Immature natural killer cell (primary cell): ENCODE measurements around the gene ITPK1. TPM values are rescaled to one million over a fixed set of nuclear protein-coding genes. Genes with fewer than 3 reads are reported as not detected.
A peak's percentile ranks its signal among the peaks of the same experiment; 100 is the strongest.

ENCODE experiments used
- DNase-seq, 3 donors: peaks; one replicate each; pipeline ENCODE4 v3.0.0; 2022; ENCODE audit warnings: mixed read lengths in 1 of 3
- H3K27ac Mint-ChIP-seq, 6 donors: one replicate each; pipeline ENCODE4 v1.8.0; 2020; ENCODE audit warnings: mixed read lengths in 6 of 6, mild to moderate bottlenecking in 5 of 6, inconsistent platforms in 4 of 6, moderate library complexity in 3 of 6
- H3K27me3 Mint-ChIP-seq, 3 donors: one replicate each; pipeline ENCODE4 v1.8.0; 2020 to 2021; ENCODE audit warnings: low read depth in 3 of 3, mild to moderate bottlenecking in 3 of 3, mixed read lengths in 3 of 3, moderate library complexity in 3 of 3, inconsistent platforms in 1 of 3
- H3K36me3 Mint-ChIP-seq, 3 donors: one replicate each; pipeline ENCODE4 v1.8.0; 2020; ENCODE audit warnings: mixed read lengths in 3 of 3, inconsistent platforms in 2 of 3, mild to moderate bottlenecking in 2 of 3
- H3K4me1 Mint-ChIP-seq, 2 donors: one replicate each; pipeline ENCODE4 v1.8.0; 2020; ENCODE audit warnings: inconsistent platforms in 2 of 2, mild to moderate bottlenecking in 2 of 2, mixed read lengths in 2 of 2, moderate library complexity in 1 of 2
- H3K4me3 Mint-ChIP-seq, 5 donors: one replicate each; pipeline ENCODE4 v1.8.0; 2020; ENCODE audit warnings: mild to moderate bottlenecking in 5 of 5, mixed read lengths in 5 of 5, inconsistent platforms in 3 of 5, moderate library complexity in 3 of 5
- H3K9me3 Mint-ChIP-seq, 6 donors: one replicate each; pipeline ENCODE4 v1.8.0; 2020; ENCODE audit warnings: mild to moderate bottlenecking in 6 of 6, mixed read lengths in 6 of 6, inconsistent platforms in 4 of 6, moderate library complexity in 3 of 6
- polyA plus RNA-seq, 3 donors: library from polyadenylated mRNA; unstranded; fragments of 300-500 nt; fragmentation: Illumina TruSeq; gene quantifications; one replicate each; pipeline ENCODE4 v1.2.3, GENCODE V29; 2021

Gene ITPK1
- polyA plus RNA-seq, 3 donors from 2014 or later: 19.5 to 53.0 (median 21.7) TPM

DNA sequence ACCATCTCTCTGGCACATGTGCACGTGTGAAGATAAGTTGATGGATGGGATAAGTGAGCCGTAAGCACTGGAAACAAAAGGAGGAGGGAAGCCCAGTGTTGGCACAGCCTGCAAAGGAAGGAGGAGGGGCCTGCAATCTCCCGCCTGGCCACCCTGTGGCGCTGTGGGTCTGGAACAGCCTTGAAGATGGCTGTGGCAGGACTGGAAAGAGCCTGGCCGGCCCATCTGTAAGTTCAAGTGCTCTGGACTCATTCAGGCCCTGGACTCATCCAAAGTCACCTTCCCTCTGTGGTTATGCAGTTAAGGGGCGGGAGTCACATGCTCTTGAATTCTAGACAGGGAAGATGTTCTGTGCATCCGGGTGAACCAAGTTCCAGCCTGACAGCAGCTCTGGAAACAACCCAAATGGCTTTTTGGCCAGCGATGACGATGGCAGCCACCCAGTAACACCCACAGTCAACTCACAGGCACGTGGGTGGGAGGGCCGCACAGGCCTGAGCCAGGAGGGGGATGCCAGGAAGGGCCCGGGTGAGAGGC is 142.4 kb downstream of the ITPK1 start:
- Mint-ChIP-seq H3K4me3 (no peak overlapping the region), H3K27me3 (peaks cover 0 to 7% (median 1%) of the 10 kb centered on the region in 3 donors), H3K4me1 (peaks cover 17 to 46% of the 10 kb centered on the region in 2 donors), H3K27ac (no peak overlapping the region), H3K36me3 (peaks cover 26 to 28% (median 27%) of the 10 kb centered on the region in 3 donors), H3K9me3 (peaks cover 0 to 13% (median 3%) of the 10 kb centered on the region in 6 donors)
- DNase-seq: peak in 2 of 3 donors; percentile 7 to 10

DNA sequence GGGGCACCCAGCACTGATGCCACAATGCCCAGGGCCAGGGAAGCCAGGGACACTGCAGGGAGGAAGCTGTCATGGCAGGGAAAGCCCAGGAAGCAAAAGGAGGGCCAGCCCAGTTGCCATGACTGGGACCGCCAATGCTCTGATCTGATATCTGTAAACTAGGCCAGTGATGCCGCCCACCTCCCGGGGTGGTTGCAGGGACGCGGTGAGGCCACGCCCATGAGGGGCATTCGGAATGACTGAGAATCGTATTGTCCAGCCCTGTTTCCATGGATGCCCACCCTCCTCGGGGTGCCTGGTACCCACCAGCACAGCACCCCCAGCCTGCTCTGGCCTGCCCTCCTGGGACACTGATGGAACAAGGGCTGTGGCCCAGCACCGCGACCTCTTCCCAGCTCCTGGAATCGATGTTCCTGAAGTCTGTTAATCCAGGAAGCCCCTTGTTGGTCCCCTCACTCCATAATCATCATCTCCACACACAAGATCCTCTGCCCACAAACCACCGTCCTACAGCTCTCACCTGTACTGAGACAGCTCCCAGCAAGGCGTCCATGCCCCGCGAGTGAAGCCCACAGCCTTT is 144.0 kb downstream of the ITPK1 start:
- H3K27me3 Mint-ChIP-seq: peaks cover 0 to 8% (median 1%) of the 10 kb centered on the region in 3 donors
- H3K9me3 Mint-ChIP-seq: peaks cover 0 to 2% (median 0%) of the 10 kb centered on the region in 6 donors
- peaks cover 23 to 42% of the 10 kb centered on the region in 2 donors for H3K4me1 Mint-ChIP-seq
- peaks cover 14 to 17% (median 15%) of the 10 kb centered on the region in 3 donors for H3K36me3 Mint-ChIP-seq
- H3K27ac Mint-ChIP-seq: peak overlapping the region in 1 of 6 donors; percentile 45
- no peak overlapping the region for H3K4me3 Mint-ChIP-seq
- DNase-seq: no peak

DNA sequence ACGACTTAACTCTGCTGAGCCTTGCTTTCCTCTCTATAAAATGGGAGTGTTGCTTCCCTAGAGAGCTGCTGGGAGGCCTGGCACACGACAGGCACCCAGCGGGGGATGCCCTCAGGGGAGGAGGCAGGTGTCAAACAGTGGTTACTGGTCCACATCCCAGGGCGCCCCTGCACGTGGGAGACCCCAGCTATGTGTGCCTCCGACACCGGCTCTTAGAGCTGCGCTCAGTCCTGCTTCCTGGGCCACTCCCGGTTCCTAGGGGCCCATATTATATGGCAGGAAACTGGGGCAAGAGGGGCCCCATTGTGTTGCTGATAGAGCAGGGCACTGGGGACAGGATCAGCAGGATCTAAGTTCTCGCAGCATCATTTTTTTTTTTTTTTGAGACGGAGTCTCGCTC is 145.5 kb downstream of the ITPK1 start:
- DNase-seq: no peak
- Mint-ChIP-seq H3K9me3 (no peaks in the 10 kb centered on the region), H3K36me3 (peaks cover 5 to 7% (median 6%) of the 10 kb centered on the region in 3 donors), H3K4me3 (no peak overlapping the region), H3K4me1 (peaks cover 29 to 46% of the 10 kb centered on the region in 2 donors), H3K27ac (no peak overlapping the region), H3K27me3 (peaks cover 0 to 8% (median 1%) of the 10 kb centered on the region in 3 donors)

DNA sequence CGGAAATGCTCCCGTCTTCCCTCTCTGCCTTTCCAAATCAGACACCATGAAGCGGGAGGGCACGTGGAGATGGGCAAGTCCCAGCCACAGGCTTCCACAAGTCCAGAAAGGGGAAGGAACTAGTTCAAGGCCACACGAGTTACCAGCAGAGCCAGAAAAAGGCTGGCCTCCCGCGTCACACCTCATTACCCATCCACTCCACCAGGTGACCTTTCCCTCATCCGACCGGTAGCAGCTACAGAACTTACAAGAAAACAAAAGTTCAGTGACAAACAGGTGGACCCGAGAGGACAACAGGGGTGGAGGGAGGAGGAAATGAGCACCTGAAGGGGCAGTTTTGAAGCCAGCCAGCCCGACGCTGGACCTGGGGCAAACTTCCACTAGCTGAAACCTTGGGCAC is 145.9 kb downstream of the ITPK1 start:
- no peak overlapping the region for H3K4me3 Mint-ChIP-seq
- no peaks in the 10 kb centered on the region for H3K9me3 Mint-ChIP-seq
- peaks cover 0 to 8% (median 1%) of the 10 kb centered on the region in 3 donors for H3K27me3 Mint-ChIP-seq
- peaks cover 33 to 50% of the 10 kb centered on the region in 2 donors for H3K4me1 Mint-ChIP-seq
- no peak overlapping the region for H3K27ac Mint-ChIP-seq
- no peak for DNase-seq
- H3K36me3 Mint-ChIP-seq: peaks cover 5 to 7% (median 6%) of the 10 kb centered on the region in 3 donors

DNA sequence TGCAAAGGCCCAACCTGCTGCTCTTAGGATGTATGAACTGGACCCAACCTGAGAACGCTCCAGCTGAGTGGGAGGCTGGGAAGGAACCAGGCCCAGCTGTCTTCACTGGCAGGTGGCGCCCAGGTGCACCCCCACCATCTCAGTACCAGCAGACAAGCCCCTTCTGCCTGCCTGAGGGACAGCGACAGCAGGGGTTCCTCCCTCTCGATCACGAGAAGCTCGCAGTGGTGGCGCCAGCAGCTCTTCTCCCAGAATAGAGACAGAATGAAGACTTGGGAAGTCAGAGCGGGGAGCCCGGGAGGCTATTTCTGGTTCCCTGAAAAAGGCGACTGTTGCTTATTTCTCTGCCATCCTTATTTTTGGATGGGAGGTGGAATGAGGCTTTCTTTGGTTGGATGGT is 146.3 kb downstream of the ITPK1 start:
- peaks cover 35 to 52% of the 10 kb centered on the region in 2 donors for H3K4me1 Mint-ChIP-seq
- no peaks in the 10 kb centered on the region for H3K9me3 Mint-ChIP-seq
- H3K27ac Mint-ChIP-seq: no peak overlapping the region
- H3K4me3 Mint-ChIP-seq: no peak overlapping the region
- peaks cover 0 to 8% (median 1%) of the 10 kb centered on the region in 3 donors for H3K27me3 Mint-ChIP-seq
- no peak for DNase-seq
- peaks cover 4 to 5% (median 5%) of the 10 kb centered on the region in 3 donors for H3K36me3 Mint-ChIP-seq

DNA sequence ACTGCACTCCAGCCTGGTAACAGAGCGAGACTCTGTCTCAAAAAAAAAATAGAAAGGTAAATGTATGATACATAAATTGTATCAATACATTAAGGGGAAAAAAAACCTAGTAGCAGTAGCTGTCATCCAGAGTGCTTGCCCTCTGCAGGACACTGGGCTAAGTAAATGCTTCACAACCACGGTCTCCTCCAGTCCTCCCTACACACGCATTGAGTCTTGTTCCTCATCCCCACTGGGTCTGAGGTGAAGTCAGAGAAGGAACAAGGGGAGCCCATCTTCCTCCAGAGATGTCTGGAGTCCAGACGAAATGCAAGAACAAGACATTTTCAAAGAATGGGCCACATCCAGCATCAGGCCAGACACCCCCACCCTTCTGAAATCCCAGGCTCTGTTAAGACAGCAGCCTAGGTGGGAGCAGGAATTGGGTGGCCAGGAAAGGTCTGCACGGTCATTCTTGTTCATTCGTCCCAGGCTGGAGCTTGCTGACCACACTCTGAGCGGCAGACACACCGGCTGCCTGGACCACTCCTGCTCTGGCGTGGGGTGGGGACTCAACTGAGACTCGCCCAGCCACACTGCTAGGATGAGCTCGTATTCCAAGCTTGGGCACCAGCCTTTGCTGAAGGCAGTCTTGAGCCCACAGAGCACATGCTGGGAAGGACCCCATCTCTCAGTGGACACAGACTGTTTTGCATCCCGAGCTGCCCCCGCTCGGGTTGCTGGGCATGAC is 147.3 kb downstream of the ITPK1 start:
- H3K9me3 Mint-ChIP-seq: no peaks in the 10 kb centered on the region
- peak overlapping the region in 1 of 6 donors; percentile 17 for H3K27ac Mint-ChIP-seq
- H3K4me3 Mint-ChIP-seq: no peak overlapping the region
- DNase-seq: no peak
- H3K36me3 Mint-ChIP-seq: peaks cover 4 to 5% (median 5%) of the 10 kb centered on the region in 3 donors
- peaks cover 38 to 59% of the 10 kb centered on the region in 2 donors for H3K4me1 Mint-ChIP-seq
- H3K27me3 Mint-ChIP-seq: peaks cover 0 to 8% (median 1%) of the 10 kb centered on the region in 3 donors

- no peak for DNase-seq
- Mint-ChIP-seq H3K27me3 (peaks cover 0 to 8% (median 1%) of the 10 kb centered on the region in 3 donors), H3K4me1 (peaks cover 33 to 50% of the 10 kb centered on the region in 2 donors), H3K36me3 (peaks cover 4 to 5% (median 5%) of the 10 kb centered on the region in 3 donors), H3K9me3 (no peaks in the 10 kb centered on the region), H3K27ac (peak overlapping the region in 2 of 6 donors; percentile 21 to 24), H3K4me3 (no peak overlapping the region)
Observed at GRCh38 chr14:92967346-92967926, 148.3 kb downstream of the ITPK1 start.

- peaks cover 4 to 10% (median 5%) of the 10 kb centered on the region in 3 donors for H3K36me3 Mint-ChIP-seq
- no peak for DNase-seq
- peaks cover 26 to 44% of the 10 kb centered on the region in 2 donors for H3K4me1 Mint-ChIP-seq
- H3K9me3 Mint-ChIP-seq: no peaks in the 10 kb centered on the region
- H3K27me3 Mint-ChIP-seq: peaks cover 0 to 6% (median 0%) of the 10 kb centered on the region in 3 donors
- no peak overlapping the region for H3K4me3 Mint-ChIP-seq
- peak overlapping the region in 2 of 6 donors; percentile 36 to 50 for H3K27ac Mint-ChIP-seq
Observed at GRCh38 chr14:92965281-92965680, 150.4 kb downstream of the ITPK1 start.

DNA sequence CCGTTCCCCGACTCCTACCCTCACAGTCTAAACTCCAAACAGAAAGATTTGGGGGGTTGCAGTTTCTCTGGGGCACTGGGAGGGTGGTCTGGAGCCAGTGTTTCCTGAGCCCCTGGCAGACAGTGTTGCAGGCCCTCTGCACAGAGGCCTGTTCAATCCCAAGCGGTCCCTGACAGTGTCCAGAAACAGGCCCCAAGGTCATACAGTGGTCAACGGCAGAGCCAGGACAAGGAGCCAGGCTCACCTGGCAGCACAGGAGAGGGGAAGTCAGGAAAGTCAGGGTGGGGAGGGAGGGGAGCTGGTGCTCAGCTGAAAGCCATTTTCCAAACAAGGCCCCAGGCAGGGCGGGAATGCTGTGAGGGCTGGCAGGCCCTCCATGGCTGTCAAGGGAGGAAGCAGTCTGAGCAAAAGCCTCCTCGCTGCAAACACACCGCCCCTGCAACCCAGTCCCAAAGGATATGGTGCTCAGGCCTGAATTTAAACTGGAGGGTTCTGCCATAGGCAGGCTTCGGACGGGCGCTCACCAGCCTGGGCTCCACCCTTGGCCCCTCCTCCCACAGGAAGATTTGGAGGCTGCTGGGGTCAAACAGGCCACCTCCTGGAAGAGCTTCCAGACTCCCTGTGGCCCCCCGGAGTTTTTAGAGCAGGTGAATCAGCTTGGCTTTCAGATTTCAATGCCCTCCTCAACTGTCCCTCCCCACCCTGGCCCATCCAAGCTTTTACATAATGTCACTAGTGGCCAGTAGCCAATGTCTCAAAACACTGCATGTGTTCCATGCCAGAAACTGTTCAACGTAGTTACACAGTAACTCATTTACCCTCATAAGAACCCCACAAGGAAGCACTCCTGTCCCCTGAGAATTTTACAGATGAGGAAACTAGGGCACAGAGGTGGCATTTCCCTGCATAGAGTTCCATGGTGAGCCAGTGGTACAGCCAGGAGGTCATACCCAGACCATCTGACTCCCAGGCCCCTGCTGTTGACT is 151.3 kb downstream of the ITPK1 start:
- peaks cover 4 to 10% (median 5%) of the 10 kb centered on the region in 3 donors for H3K36me3 Mint-ChIP-seq
- H3K27ac Mint-ChIP-seq: peak overlapping the region in 2 of 6 donors; percentile 20 to 71
- no peak for DNase-seq
- H3K9me3 Mint-ChIP-seq: no peaks in the 10 kb centered on the region
- no peak overlapping the region for H3K4me3 Mint-ChIP-seq
- H3K27me3 Mint-ChIP-seq: peaks cover 0 to 9% (median 0%) of the 10 kb centered on the region in 3 donors
- peaks cover 26 to 44% of the 10 kb centered on the region in 2 donors for H3K4me1 Mint-ChIP-seq

DNA sequence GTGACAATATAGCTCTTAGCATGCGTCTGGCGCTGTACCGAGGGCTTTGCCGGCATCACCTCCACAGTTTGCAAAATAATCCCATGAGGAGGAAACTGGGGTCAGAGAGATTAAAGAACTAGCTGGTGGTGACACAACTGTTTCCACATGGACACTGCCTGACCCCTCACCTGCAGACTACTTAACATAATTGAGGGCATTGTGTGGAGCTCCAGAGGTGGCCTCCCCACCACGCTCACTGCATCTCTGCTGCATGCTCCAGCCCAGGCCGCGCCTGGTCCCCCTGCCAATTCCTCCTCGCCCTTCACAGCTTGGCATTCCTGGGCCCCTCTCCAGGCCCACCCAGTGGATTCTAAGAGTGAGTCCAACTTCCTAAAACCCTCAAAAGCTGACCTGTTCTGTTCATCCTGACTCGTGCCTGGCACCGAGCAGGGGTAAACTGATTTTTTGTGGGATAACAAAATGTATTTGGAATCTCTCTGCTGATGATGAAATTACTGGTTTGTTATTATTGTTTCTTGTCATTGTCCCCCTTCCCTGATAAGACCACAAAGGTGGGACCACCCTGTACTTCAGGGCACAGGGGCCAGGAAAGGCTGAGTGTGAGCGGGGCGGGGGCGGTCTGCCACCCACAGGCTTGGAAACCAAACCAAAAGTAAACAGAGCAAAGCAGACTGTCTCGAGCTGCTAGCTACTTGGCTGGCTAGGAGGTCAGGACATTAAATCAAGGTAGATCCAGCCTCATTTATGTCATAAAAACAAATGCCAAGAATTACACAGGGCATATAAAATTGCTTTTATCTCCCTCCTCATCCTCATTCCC is 152.2 kb downstream of the ITPK1 start:
- H3K27me3 Mint-ChIP-seq: peaks cover 0 to 4% (median 0%) of the 10 kb centered on the region in 3 donors

GRCh38 chr14:92962831-92963095 is 153.0 kb downstream of the ITPK1 start:
- Mint-ChIP-seq H3K27ac (no peak overlapping the region), H3K27me3 (peaks cover 0 to 2% (median 0%) of the 10 kb centered on the region in 3 donors), H3K4me3 (no peak overlapping the region), H3K9me3 (no peaks in the 10 kb centered on the region), H3K4me1 (peaks cover 25 to 36% of the 10 kb centered on the region in 2 donors), H3K36me3 (peaks cover 3 to 9% (median 4%) of the 10 kb centered on the region in 3 donors)
- no peak for DNase-seq

More for the DNA sequence above, 152.2 kb downstream of the ITPK1 start:
- Mint-ChIP-seq H3K9me3 (no peaks in the 10 kb centered on the region), H3K4me3 (no peak overlapping the region), H3K27ac (peak overlapping the region in 4 of 6 donors; percentile 20 to 35 (median 24)), H3K36me3 (peaks cover 4 to 10% (median 5%) of the 10 kb centered on the region in 3 donors), H3K4me1 (peaks cover 26 to 38% of the 10 kb centered on the region in 2 donors)
- no peak for DNase-seq
